ENCODE measurements around the gene MDM2. TPM values are rescaled to one million over a fixed set of nuclear protein-coding genes. Genes with fewer than 3 reads are reported as not detected.

Gene MDM2
- total and polyA plus RNA-seq, 2 of the 8 experiments (the other 6 are each of a cell fraction or from before 2014, with no cell fraction given), result 15.1 to 115 TPM

DNA sequence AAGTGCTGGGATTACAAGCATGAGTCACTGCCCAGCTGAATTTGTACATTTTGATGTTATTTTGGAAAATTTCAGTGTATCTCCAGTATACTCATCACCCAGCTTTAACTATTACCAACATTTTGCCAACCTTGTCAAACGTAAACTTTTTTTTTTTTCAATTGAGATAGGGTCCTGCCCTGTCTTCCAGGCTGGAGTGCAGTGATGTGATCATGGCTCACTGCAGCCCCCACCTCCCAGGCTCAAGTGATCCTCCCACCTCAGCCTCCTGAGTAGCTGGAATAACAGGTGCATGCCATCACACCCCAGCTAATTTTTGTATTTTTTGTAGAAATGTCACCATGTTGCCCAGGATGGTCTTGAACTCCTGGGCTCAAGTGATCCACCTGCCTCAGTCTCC, 29.2 kb downstream of the MDM2 start:
- H2AFZ ChIP-seq (ENCODE audit: low read length), result no peak overlapping the region
- H3K23me2 ChIP-seq (ENCODE audit: low read depth, low read length), result no peaks in the 10 kb centered on the region
- no peak overlapping the region for H2BK20ac ChIP-seq (ENCODE audit: low read length)
- no peak overlapping the region for H4K8ac ChIP-seq (ENCODE audit: extremely low read depth, insufficient read depth, low read length)
- 88% methylated on average over 1 of the region's 1 CpG; no CpG with 5 or more reads in 1 of the 2 experiments for WGBS, 2 experiments (ENCODE audit: extremely low coverage in 1 of 2, insufficient coverage in 1 of 2, insufficient read length in 1 of 2, insufficient replicate concordance in 2 of 2, low coverage in 1 of 2, low lambda C conversion rate in 2 of 2, missing lambda C conversion rate in 1 of 2)
- H3K9me3 ChIP-seq (ENCODE audit: insufficient read depth in 2 of 2, low read depth in 1 of 2, low read length in 1 of 2), result no peaks in the 10 kb centered on the region
- no peak overlapping the region for H2AK5ac ChIP-seq (ENCODE audit: low read depth, low read length)
- no peaks in the 10 kb centered on the region for H3K27me3 ChIP-seq (replicated peaks in 1 of 4; ENCODE audit: control insufficient read depth in 3 of 4, extremely low read depth in 1 of 4, insufficient read depth in 3 of 4, low read length in 3 of 4)
- peaks cover 2% of the 10 kb centered on the region in 2 experiments for H4K20me1 ChIP-seq (replicated peaks in 1 of 2; ENCODE audit: control insufficient read depth in 1 of 2, insufficient read depth in 2 of 2, low read length in 2 of 2)
- H3K23ac ChIP-seq (ENCODE audit: insufficient read length), result no peak overlapping the region
- CTCF ChIA-PET (ENCODE audit: partially characterized antibody), result interaction anchor here (1.0 kb wide), 1 partner anchor 28 kb away, joined by 3 read pairs; no protein-coding TSS in a partner anchor
- no peak overlapping the region for H3K18ac ChIP-seq (ENCODE audit: extremely low read depth, low read length)
- no peak overlapping the region for H2BK15ac ChIP-seq (ENCODE audit: low read length)
- peaks cover 0 to 4% of the 10 kb centered on the region in 2 experiments; a peak in 1 of 4 replicates for H3K79me2 ChIP-seq (ENCODE audit: control insufficient read depth in 1 of 2, insufficient read depth in 2 of 2, low read length in 2 of 2)
- H3K4me1 ChIP-seq (replicated peaks in 1 of 4; ENCODE audit: control insufficient read depth in 3 of 4, insufficient read depth in 4 of 4, low read length in 3 of 4), result peaks cover 0 to 5% (median 1%) of the 10 kb centered on the region in 4 experiments; a peak in 1 of 7 replicates
- H3K14ac ChIP-seq (ENCODE audit: insufficient read length), result no peak overlapping the region
- no peak overlapping the region for H3K4me3 ChIP-seq (ENCODE audit: extremely low read depth in 1 of 4, insufficient read depth in 2 of 4, low read depth in 3 of 4, low read length in 4 of 4)
- FAIRE-seq (no peak), DNase-seq (ENCODE audit: low read depth in 1 of 2, low spot score in 2 of 2) (no peak)
- H3K36me3 ChIP-seq (ENCODE audit: control insufficient read depth in 2 of 4, insufficient read depth in 4 of 4, low read length in 3 of 4), result peaks cover 20 to 90% (median 56%) of the 10 kb centered on the region in 4 experiments
- H3K4ac ChIP-seq (replicated peaks; ENCODE audit: insufficient read length, low read depth, low read length), result no peak overlapping the region
- H3K4me2 ChIP-seq (ENCODE audit: insufficient read depth in 1 of 2, low read depth in 2 of 2, low read length in 2 of 2), result no peak overlapping the region
- H2BK5ac ChIP-seq (ENCODE audit: low read depth, low read length), result no peak overlapping the region
- POLR2A ChIA-PET (ENCODE audit: partially characterized antibody), result interaction anchor here (0.7 to 2.7 kb wide), 3 partner anchors 16 to 28 kb away, joined by 3 to 9 read pairs (median 3); no protein-coding TSS in a partner anchor
- H4K5ac ChIP-seq (ENCODE audit: insufficient read length, low read depth, low read length), result no peak overlapping the region
- H3K9ac ChIP-seq (replicated peaks in 1 of 4; ENCODE audit: extremely low read depth in 1 of 4, low read depth in 3 of 4, low read length in 3 of 4), result no peak overlapping the region
- no peak overlapping the region for H3K56ac ChIP-seq (replicated peaks; ENCODE audit: insufficient read length, low read depth, low read length)
- no peak overlapping the region for H3K27ac ChIP-seq (ENCODE audit: low read depth, low read length)
- H2BK12ac ChIP-seq (ENCODE audit: low read depth, low read length), result no peak overlapping the region
- no peaks in the 10 kb centered on the region for H3K79me1 ChIP-seq (ENCODE audit: low read depth, low read length)
- H4K91ac ChIP-seq (replicated peaks; ENCODE audit: insufficient read length, low read length), result no peak overlapping the region
- H2BK120ac ChIP-seq (replicated peaks; ENCODE audit: low read depth, low read length), result no peak overlapping the region
- TF ChIP-seq GABPA (IDR thresholded peaks at IDR 0.05; ENCODE audit: borderline replicate concordance, insufficient read depth, low read length), result no peak
- TF ChIP-seq, protein P1, sequence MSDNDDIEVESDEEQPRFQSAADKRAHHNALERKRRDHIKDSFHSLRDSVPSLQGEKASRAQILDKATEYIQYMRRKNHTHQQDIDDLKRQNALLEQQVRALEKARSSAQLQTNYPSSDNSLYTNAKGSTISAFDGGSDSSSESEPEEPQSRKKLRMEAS (IDR thresholded peaks at IDR 0.05), result no peak
- no peak for TF ChIP-seq RBBP5 (IDR thresholded peaks at IDR 0.05; ENCODE audit: borderline replicate concordance, low read depth, low read length)
- no peak for TF ChIP-seq TAF7 (optimal IDR thresholded peaks at IDR 0.05; ENCODE audit: borderline replicate concordance, low read depth, low read length)

All from H1 (cell line).